ENCODE results near the gene CSNK1D.
"Not testable (repeated sequence)": the region's sequence is repeated elsewhere in the genome, so short reads cannot be mapped to it uniquely, and the experiment has no call there.

Gene CSNK1D

GRCh38 chr17:82269138-82269881, 4.2 kb downstream of the CSNK1D start:
- DNase-seq (ENCODE audit: low read depth), result no peak
- H3K4me3 ChIP-seq (ENCODE audit: low read length), result no peak overlapping the region
- TF ChIP-seq CTCF (conservative IDR thresholded peaks at IDR 0.05; ENCODE audit: low read depth, low read length), result no peak

GRCh38 chr17:82267575-82268379, 5.7 kb downstream of the CSNK1D start:
- peak overlapping the region; percentile 11 for H3K4me3 ChIP-seq (ENCODE audit: low read length)
- DNase-seq (ENCODE audit: low read depth), result peak; percentile 72

GRCh38 chr17:82266142-82266541, 7.4 kb downstream of the CSNK1D start:
- no peak for DNase-seq (ENCODE audit: low read depth)
- TF ChIP-seq CTCF (conservative IDR thresholded peaks at IDR 0.05; ENCODE audit: low read depth, low read length), result no peak
- H3K4me3 ChIP-seq (ENCODE audit: low read length), result no peak overlapping the region

More at GRCh38 chr17:82267575-82268379, 5.7 kb downstream of the CSNK1D start:
- no peak for TF ChIP-seq CTCF (conservative IDR thresholded peaks at IDR 0.05; ENCODE audit: low read depth, low read length)

GRCh38 chr17:82263641-82264040, 9.9 kb downstream of the CSNK1D start:
- no peak overlapping the region for H3K4me3 ChIP-seq (ENCODE audit: low read length)
- DNase-seq (ENCODE audit: low read depth), result no peak
- no peak for TF ChIP-seq CTCF (conservative IDR thresholded peaks at IDR 0.05; ENCODE audit: low read depth, low read length)

- no peak for TF ChIP-seq CTCF (conservative IDR thresholded peaks at IDR 0.05; ENCODE audit: low read depth, low read length)
- DNase-seq (ENCODE audit: low read depth), result no peak
- H3K4me3 ChIP-seq (ENCODE audit: low read length), result no peak overlapping the region
Measured at GRCh38 chr17:82262344-82262743, 11.2 kb downstream of the CSNK1D start.

- not testable (repeated sequence) for H3K4me3 ChIP-seq (ENCODE audit: low read length); DNase-seq (ENCODE audit: low read depth)
Measured at GRCh38 chr17:82259972-82260961, 13.2 kb downstream of the CSNK1D start.

- DNase-seq (ENCODE audit: low read depth), result no peak
- H3K4me3 ChIP-seq (ENCODE audit: low read length), result no peak overlapping the region
- TF ChIP-seq CTCF (conservative IDR thresholded peaks at IDR 0.05; ENCODE audit: low read depth, low read length), result no peak
Measured at GRCh38 chr17:82258555-82258954, 14.9 kb downstream of the CSNK1D start.

All from retinal pigment epithelial cell (primary cell).